Choroid plexus epithelial cell (primary cell): ENCODE data around the gene CYP27A1.
"Not testable (repeated sequence)": the region's sequence is repeated elsewhere in the genome, so short reads cannot be mapped to it uniquely, and the experiment has no call there.

ENCODE experiments used
- DNase-seq: peaks from one replicate; pipeline ENCODE4 v3.0.0-alpha.2; 2010; ENCODE audit warnings: low read depth
- H3K4me3 ChIP-seq: 2 replicates; pipeline ENCODE4 v1.5.1; 2011; ENCODE audit warnings: low read depth, mild to moderate bottlenecking, control low read depth, low read length, moderate library complexity
- TF ChIP-seq, protein P1 (sequence below): conservative IDR thresholded peaks from 2 replicates; pipeline ENCODE4 v1.5.1; 2011; ENCODE audit warnings: low read depth, mild to moderate bottlenecking, control low read depth, inconsistent platforms, low read length, moderate library complexity

The CYP27A1 gene

DNA sequence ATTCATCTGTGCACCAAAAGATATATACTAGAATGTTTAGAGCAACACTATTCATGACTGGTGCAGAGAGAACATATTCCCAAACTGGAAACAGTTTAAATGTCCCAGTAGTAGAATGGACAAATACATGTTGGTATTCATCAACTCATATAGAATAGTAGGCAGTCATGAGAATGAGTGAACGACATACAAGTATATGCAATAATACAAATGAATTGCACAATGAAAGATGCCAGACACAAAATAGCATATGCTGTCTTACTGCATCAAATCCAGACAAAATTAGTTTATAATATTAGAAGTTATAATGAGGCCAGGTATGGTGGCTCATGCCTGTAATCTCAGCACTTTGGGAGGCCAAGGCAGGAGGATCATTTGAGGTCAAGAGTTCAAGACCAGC, 57.9 kb downstream of the CYP27A1 start:
- H3K4me3 ChIP-seq: no peak overlapping the region
- DNase-seq: peak; percentile 21
- TF ChIP-seq, protein P1, sequence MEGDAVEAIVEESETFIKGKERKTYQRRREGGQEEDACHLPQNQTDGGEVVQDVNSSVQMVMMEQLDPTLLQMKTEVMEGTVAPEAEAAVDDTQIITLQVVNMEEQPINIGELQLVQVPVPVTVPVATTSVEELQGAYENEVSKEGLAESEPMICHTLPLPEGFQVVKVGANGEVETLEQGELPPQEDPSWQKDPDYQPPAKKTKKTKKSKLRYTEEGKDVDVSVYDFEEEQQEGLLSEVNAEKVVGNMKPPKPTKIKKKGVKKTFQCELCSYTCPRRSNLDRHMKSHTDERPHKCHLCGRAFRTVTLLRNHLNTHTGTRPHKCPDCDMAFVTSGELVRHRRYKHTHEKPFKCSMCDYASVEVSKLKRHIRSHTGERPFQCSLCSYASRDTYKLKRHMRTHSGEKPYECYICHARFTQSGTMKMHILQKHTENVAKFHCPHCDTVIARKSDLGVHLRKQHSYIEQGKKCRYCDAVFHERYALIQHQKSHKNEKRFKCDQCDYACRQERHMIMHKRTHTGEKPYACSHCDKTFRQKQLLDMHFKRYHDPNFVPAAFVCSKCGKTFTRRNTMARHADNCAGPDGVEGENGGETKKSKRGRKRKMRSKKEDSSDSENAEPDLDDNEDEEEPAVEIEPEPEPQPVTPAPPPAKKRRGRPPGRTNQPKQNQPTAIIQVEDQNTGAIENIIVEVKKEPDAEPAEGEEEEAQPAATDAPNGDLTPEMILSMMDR: no peak

DNA sequence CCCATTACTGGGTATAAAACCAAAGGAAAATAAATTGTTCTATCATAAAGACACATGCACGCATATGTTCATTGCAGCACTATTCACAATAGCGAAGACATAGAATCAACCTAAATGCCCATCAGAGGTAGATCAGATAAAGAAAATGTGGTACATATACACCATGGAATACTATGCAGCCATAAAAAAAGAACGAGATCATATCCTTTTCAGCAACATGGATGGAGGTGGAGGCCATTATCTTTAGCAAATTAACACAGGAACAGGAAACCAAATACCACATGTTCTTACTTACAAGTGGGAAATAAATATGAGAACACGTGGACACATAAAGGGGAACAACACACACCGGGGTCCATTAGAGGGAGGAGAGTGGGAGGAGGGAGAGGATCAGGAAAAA, 62.4 kb downstream of the CYP27A1 start:
- not testable (repeated sequence) for H3K4me3 ChIP-seq, DNase-seq

DNA sequence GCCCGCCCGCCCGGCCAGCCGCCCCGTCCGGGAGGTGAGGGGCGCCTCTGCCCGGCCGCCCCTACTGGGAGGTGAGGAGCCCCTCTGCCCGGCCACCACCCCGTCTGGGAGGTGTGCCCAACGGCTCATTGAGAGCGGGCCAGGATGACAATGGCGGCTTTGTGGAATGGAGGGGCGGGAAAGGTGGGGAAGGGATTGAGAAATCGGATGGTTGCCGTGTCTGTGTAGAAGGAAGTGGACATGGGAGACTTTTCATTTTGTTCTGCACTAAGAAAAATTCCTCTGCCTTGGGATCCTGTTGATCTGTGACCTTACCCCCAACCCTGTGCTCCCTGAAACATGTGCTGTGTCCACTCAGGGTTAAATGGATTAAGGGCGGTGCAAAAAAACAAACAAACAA, 65.0 kb downstream of the CYP27A1 start:
- not testable (repeated sequence) for H3K4me3 ChIP-seq

DNA sequence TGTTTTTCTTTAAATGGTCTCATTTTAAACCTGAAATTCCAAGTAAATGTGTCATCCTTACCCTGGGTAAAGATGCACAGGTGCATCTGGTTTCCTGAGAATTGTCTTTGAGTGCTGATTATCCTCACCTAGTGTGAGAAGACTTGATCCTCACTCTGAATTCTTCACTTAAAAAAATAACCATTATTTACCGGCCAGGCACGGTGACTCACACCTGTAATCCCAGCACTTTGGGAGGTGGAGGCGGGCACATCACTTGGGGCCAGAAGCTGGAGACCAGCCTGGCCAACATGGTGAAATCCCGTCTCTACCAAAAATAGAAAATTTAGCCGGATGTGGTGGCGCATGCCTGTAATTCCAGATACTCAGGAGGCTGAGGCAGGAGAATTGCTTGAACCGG, 67.8 kb downstream of the CYP27A1 start:
- no peak overlapping the region for H3K4me3 ChIP-seq
- TF ChIP-seq, protein P1: no peak
- no peak for DNase-seq

More for the DNA sequence above, 65.0 kb downstream of the CYP27A1 start:
- DNase-seq: not testable (repeated sequence)

DNA sequence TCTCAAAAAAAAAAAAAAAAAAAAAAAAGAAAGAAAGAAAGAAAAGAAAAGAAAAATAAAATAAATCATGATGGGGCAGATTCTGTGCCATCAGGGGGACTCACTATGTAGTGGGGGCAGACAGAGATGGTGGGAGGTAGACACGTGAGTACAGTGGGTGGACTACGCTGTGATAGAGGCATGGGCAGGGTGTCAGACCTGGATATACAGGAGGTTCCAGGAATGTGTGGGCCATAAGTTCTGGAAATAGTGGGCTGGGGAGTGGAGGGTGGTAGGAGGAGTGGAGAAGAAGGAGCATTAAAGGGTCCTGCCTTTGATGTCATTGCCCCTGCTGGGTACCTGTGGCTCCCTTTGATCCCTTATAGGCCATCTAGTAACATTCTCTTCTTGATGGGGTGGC, 68.8 kb downstream of the CYP27A1 start:
- TF ChIP-seq, protein P1: no peak
- H3K4me3 ChIP-seq: no peak overlapping the region
- no peak for DNase-seq

DNA sequence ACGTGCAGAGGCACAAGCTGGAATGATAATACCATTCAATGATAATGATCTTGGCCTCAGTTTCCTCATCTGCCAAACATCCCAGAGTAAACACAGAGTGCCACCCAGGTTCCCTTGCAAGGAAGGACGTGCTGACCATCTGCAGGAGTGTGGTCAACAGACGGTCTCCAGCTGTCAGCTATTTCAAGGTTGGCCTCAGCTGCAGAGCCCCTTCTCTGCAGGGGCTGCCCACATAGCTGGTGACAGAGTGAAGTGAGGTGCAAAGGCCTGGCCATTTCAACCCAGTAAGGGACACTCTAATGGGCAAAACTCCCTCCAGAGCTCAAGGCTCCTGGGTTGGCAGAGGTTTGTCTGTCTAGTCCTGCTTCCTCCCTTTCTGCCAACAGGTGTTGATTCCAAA, 69.3 kb downstream of the CYP27A1 start:
- H3K4me3 ChIP-seq: no peak overlapping the region
- TF ChIP-seq, protein P1: no peak
- no peak for DNase-seq

DNA sequence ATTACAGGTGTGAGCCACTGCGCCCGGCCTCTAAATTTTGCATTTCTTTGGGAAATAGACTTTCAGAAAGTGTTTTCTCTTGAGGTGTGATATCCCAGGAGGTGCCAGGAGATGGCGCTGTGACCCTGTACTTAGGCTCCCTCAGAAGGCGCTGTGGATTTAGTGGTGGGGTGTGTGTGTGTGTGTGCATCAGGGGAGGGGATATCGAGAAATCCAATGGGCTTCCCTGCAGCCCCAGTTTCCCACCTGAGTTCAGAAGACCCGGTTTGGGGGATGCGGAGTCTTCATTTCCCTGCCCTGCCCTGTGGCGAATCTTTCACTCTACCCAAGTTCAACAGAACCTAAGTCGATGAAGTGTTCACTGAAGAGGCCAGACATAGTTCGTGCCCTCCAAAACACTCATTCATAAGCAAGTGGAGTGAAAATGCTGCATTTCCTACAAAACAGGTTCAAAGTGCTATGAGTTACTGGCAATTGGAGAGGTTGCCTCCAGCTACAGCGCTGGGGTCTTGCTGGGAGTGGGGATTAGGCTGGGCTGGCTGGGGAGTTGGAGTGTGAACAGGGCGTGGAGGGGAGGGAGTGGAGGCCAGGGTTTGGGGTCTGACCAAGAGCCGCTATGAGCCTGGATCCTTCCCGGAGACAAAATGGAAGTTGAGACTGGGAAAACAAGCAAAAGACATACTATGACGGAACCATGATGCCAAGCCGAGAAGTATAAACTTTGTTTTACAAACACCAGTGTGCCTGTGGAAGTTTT, 71.1 kb downstream of the CYP27A1 start:
- TF ChIP-seq, protein P1: peak; percentile 87
- peak; percentile 80 for DNase-seq
- no peak overlapping the region for H3K4me3 ChIP-seq

DNA sequence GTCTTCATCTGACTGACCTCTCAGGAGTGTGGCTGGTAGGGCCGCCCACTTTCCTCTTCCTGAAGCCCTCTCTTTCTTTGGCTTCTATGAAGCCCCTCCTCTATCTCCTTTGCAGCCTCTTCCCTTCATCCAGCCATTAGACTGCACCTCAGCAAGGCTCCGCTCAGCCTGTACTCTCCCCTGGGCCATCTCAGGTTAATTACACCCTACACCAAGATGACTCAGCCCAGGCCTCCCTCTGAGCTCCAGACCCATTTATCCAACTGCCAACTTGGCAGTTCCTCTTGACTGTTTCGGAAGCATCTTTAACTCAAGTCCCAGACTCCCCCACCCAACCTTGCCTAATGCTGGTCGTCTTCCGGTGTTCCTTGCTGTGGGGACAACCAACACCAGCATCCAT, 71.8 kb downstream of the CYP27A1 start:
- H3K4me3 ChIP-seq: no peak overlapping the region
- TF ChIP-seq, protein P1: no peak
- peak; percentile 49 for DNase-seq
